Neural cell (in vitro differentiated cells): ENCODE measurements around the gene FBXL2. TPM values are rescaled to one million over a fixed set of nuclear protein-coding genes. Genes with fewer than 3 reads are reported as not detected.

Source experiments
- H2AFZ ChIP-seq: fragments of 200-600, 300-800 bp; sonication (generic), shearing (Covaris generic); 2 replicates; pipeline ENCODE4 v1.6.0; 2014; ENCODE audit warnings: low read depth, mild to moderate bottlenecking, antibody characterized with exemption, low read length, moderate library complexity
- H3F3A ChIP-seq: fragments of 200-600 bp; shearing (Covaris generic); 2 replicates; pipeline ENCODE4 v1.6.1; 2016; ENCODE audit warnings: mild to moderate bottlenecking, moderate library complexity, mixed read lengths, antibody characterized with exemption, low read length; ENCODE audit not compliant: insufficient read depth, poor library complexity, severe bottlenecking
- H3K27ac ChIP-seq: fragments of 200-600, 300-800 bp; sonication (generic), shearing (Covaris generic); 2 replicates; pipeline ENCODE4 v1.5.1; 2014; ENCODE audit warnings: mild to moderate bottlenecking, low read length, moderate library complexity
- H3K27me3 ChIP-seq: fragments of 300-800, 200-600 bp; sonication (generic), shearing (Covaris generic); 2 replicates; pipeline ENCODE4 v1.6.0; 2014; ENCODE audit warnings: mild to moderate bottlenecking, low read depth, low read length, moderate library complexity; ENCODE audit not compliant: insufficient read depth
- H3K36me3 ChIP-seq: fragments of 300-800, 200-600 bp; sonication (generic), shearing (Covaris generic); 2 replicates; pipeline ENCODE4 v1.5.1; 2014; ENCODE audit warnings: mild to moderate bottlenecking, antibody characterized with exemption, low read length, moderate library complexity; ENCODE audit not compliant: insufficient read depth
- H3K4me2 ChIP-seq: fragments of 300-800, 200-600 bp; sonication (generic), shearing (Covaris generic); 2 replicates; pipeline ENCODE4 v1.6.0; 2014; ENCODE audit warnings: mild to moderate bottlenecking, low read length
- H3K4me3 ChIP-seq: fragments of 300-800, 200-600 bp; sonication (generic), shearing (Covaris generic); 2 replicates; pipeline ENCODE4 v1.5.1; 2014; ENCODE audit warnings: mild to moderate bottlenecking, low read length, moderate library complexity
- H3K79me2 ChIP-seq: fragments of 200-600 bp; shearing (Covaris generic); replicated peaks from 2 replicates; pipeline ENCODE4 v1.6.0; 2014; ENCODE audit warnings: mild to moderate bottlenecking, low read length, moderate library complexity; ENCODE audit not compliant: insufficient read depth
- H3K9ac ChIP-seq: fragments of 300-800, 200-600 bp; sonication (generic), shearing (Covaris generic); 2 replicates; pipeline ENCODE4 v1.6.1; 2016; ENCODE audit warnings: mild to moderate bottlenecking, low read length, mixed read lengths
- H3K9me2 ChIP-seq: fragments of 200-600 bp; shearing (Covaris generic); 2 replicates; pipeline ENCODE4 v1.6.1; 2016; ENCODE audit warnings: mild to moderate bottlenecking, low read length, mixed read lengths; ENCODE audit not compliant: insufficient read depth
- H3K9me3 ChIP-seq: fragments of 200-600, 300-800 bp; sonication (generic), shearing (Covaris generic); 2 replicates; pipeline ENCODE4 v1.6.1; 2016; ENCODE audit warnings: mild to moderate bottlenecking, mixed run types, low read length, moderate library complexity, mixed read lengths
- H4K20me1 ChIP-seq: fragments of 200-600 bp; shearing (Covaris generic); 2 replicates; pipeline ENCODE4 v1.6.1; 2016; ENCODE audit warnings: mild to moderate bottlenecking, mixed run types; ENCODE audit not compliant: insufficient read depth
- CTCF ChIP-seq: fragments of 450-650 bp; IDR thresholded peaks from 2 replicates; pipeline ENCODE4 v1.5.1; 2014; ENCODE audit warnings: antibody characterized with exemption, mild to moderate bottlenecking, moderate library complexity; ENCODE audit not compliant: poor library complexity, severe bottlenecking
- EP300 ChIP-seq: fragments of 450-650 bp; conservative IDR thresholded peaks from 2 replicates; pipeline ENCODE4 v1.6.1; 2014; ENCODE audit warnings: antibody characterized with exemption, mild to moderate bottlenecking, moderate library complexity; ENCODE audit not compliant: poor library complexity, severe bottlenecking
- EZH2 ChIP-seq: fragments of 200-600, 300-800 bp; shearing (Covaris generic), sonication (generic); IDR thresholded peaks from 2 replicates; pipeline ENCODE4 v1.6.1; 2014; ENCODE audit warnings: antibody characterized with exemption, low read length, borderline replicate concordance, mild to moderate bottlenecking; ENCODE audit not compliant: insufficient read depth, poor library complexity, severe bottlenecking
- MXI1 ChIP-seq: fragments of 450-650 bp; conservative IDR thresholded peaks from 2 replicates; pipeline ENCODE4 v1.6.1; 2014; ENCODE audit warnings: antibody characterized with exemption, mild to moderate bottlenecking; ENCODE audit not compliant: poor library complexity, severe bottlenecking
- POLR2AphosphoS5 ChIP-seq: IDR thresholded peaks from 2 replicates; pipeline ENCODE4 v1.6.1; 2012
- RAD21 ChIP-seq: fragments of 450-650 bp; conservative IDR thresholded peaks from 2 replicates; pipeline ENCODE4 v1.6.1; 2014; ENCODE audit warnings: antibody characterized with exemption, mild to moderate bottlenecking, moderate library complexity
- REST ChIP-seq: IDR thresholded peaks from 2 replicates; pipeline ENCODE4 v1.6.1; 2012; ENCODE audit warnings: borderline replicate concordance
- SMC3 ChIP-seq: fragments of 450-650 bp; conservative IDR thresholded peaks from 2 replicates; pipeline ENCODE4 v1.6.1; 2014; ENCODE audit warnings: antibody characterized with exemption, mild to moderate bottlenecking, moderate library complexity; ENCODE audit not compliant: poor library complexity
- TAF1 ChIP-seq: IDR thresholded peaks from 2 replicates; pipeline ENCODE4 v1.6.1; 2012; ENCODE audit warnings: low read depth
- polyA plus RNA-seq: library from polyadenylated mRNA; depleted of rRNA; stranded (reverse); fragments of >200 nt; gene quantifications from 2 replicates; pipeline ENCODE4 v1.2.3, GENCODE V29; 2014

Gene FBXL2
- polyA plus RNA-seq, 1 donor from 2014 or later = 82.0 TPM

- Histone ChIP-seq H3K9ac (no peak overlapping the region), H3F3A (no peaks in the 10 kb centered on the region), H3K27ac (no peak overlapping the region), H3K4me2 (no peak overlapping the region), H3K36me3 (no peaks in the 10 kb centered on the region), H3K9me3 (no peaks in the 10 kb centered on the region), H3K79me2 (no peaks in the 10 kb centered on the region), H3K27me3 (no peaks in the 10 kb centered on the region), H2AFZ (no peak overlapping the region), H3K4me3 (no peak overlapping the region), H4K20me1 (no peaks in the 10 kb centered on the region), H3K9me2 (no peaks in the 10 kb centered on the region)
- TF ChIP-seq POLR2AphosphoS5 (no peak), RAD21 (no peak), MXI1 (no peak), EZH2 (no peak), SMC3 (no peak), EP300 (no peak), REST (no peak), TAF1 (no peak), CTCF (no peak)
Measured at GRCh38 chr3:33246786-33247185, 30.5 kb upstream of the FBXL2 start.

GRCh38 chr3:33250712-33251111 lies 26.5 kb upstream of the FBXL2 start:
- no peaks in the 10 kb centered on the region for H3K36me3 ChIP-seq
- no peaks in the 10 kb centered on the region for H3K9me3 ChIP-seq
- no peak overlapping the region for H3K4me2 ChIP-seq
- H3K9ac ChIP-seq = no peak overlapping the region
- TF ChIP-seq POLR2AphosphoS5 = no peak
- no peaks in the 10 kb centered on the region for H3K9me2 ChIP-seq
- no peaks in the 10 kb centered on the region for H4K20me1 ChIP-seq
- H3K27ac ChIP-seq = no peak overlapping the region
- no peaks in the 10 kb centered on the region for H3F3A ChIP-seq
- H3K79me2 ChIP-seq = no peaks in the 10 kb centered on the region
- no peak overlapping the region for H2AFZ ChIP-seq
- no peaks in the 10 kb centered on the region for H3K27me3 ChIP-seq
- no peak overlapping the region for H3K4me3 ChIP-seq

GRCh38 chr3:33256249-33256648 lies 21.0 kb upstream of the FBXL2 start:
- no peak overlapping the region for H3K4me3 ChIP-seq
- H3K27ac ChIP-seq = no peak overlapping the region
- no peaks in the 10 kb centered on the region for H3K36me3 ChIP-seq
- no peaks in the 10 kb centered on the region for H3K9me3 ChIP-seq
- H3K9ac ChIP-seq = no peak overlapping the region
- H3K4me2 ChIP-seq = no peak overlapping the region
- H3K9me2 ChIP-seq = no peaks in the 10 kb centered on the region
- no peaks in the 10 kb centered on the region for H3K79me2 ChIP-seq
- no peaks in the 10 kb centered on the region for H3K27me3 ChIP-seq
- no peaks in the 10 kb centered on the region for H4K20me1 ChIP-seq
- H2AFZ ChIP-seq = no peak overlapping the region
- TF ChIP-seq SMC3 = no peak
- TF ChIP-seq TAF1 = no peak
- no peak for TF ChIP-seq MXI1
- no peak for TF ChIP-seq EZH2
- H3F3A ChIP-seq = no peaks in the 10 kb centered on the region
